HEK293 (cell line): ENCODE results near the gene CNGB1.

Experiments
- CTCF ChIA-PET: fragments of 350-600 bp; formaldehyde crosslinking; extraction: SDS; loops from one replicate; lab custom pipeline; 2021; ENCODE audit warnings: antibody characterized with exemption; lab: Yijun Ruan, JAX
- POLR2A ChIA-PET: fragments of 300-600 bp; formaldehyde crosslinking; extraction: SDS; loops from one replicate; lab custom pipeline; 2020; ENCODE audit warnings: antibody characterized with exemption, inconsistent platforms; lab: Yijun Ruan, JAX
- H3K27ac ChIP-seq: fragments of 200-500 bp; sonication (Bioruptor generic); 2 replicates; pipeline ENCODE4 v1.5.1; 2014; ENCODE audit warnings: low read depth, low read length, control low read depth, inconsistent platforms; ENCODE audit errors: extremely low read depth
- H3K36me3 ChIP-seq, 2 experiments: fragments of 200-500 bp in 1 of 2; sonication (Bioruptor generic) in 1 of 2; 1 replicate in 1 of 2; 2 replicates in 1 of 2; pipeline ENCODE4 v1.5.1; 2014 to 2017; ENCODE audit warnings: inconsistent platforms in 2 of 2, low read length in 2 of 2; ENCODE audit not compliant: control insufficient read depth in 2 of 2, insufficient read depth in 1 of 2
- H3K4me1 ChIP-seq: fragments of 200-500 bp; sonication (Bioruptor generic); 2 replicates; pipeline ENCODE4 v1.5.1; 2014; ENCODE audit warnings: mild to moderate bottlenecking, low read length, inconsistent platforms; ENCODE audit not compliant: control insufficient read depth, insufficient read depth
- H3K4me3 ChIP-seq: 2 replicates; pipeline ENCODE4 v1.5.1; 2011; ENCODE audit warnings: low read depth, mild to moderate bottlenecking, control low read depth, low read length, moderate library complexity
- H3K9me3 ChIP-seq: fragments of 200-500 bp; sonication (Bioruptor generic); 2 replicates; pipeline ENCODE4 v1.5.1; 2014; ENCODE audit warnings: low read depth, low read length, inconsistent platforms; ENCODE audit not compliant: control insufficient read depth, insufficient read depth
- GLIS2 ChIP-seq: fragments of 450-650 bp; formaldehyde crosslinking; IDR thresholded peaks from 2 replicates; pipeline ENCODE4 v1.5.1; 2016; ENCODE audit warnings: missing biosample characterization, missing genetic modification characterization
- HOXD13 ChIP-seq: sonication (generic); formaldehyde crosslinking; IDR thresholded peaks from 2 replicates; pipeline ENCODE4 v1.8.0; 2022; ENCODE audit warnings: missing genetic modification reagents, borderline replicate concordance
- KLF7 ChIP-seq: fragments of 450-650 bp; formaldehyde crosslinking; IDR thresholded peaks from 2 replicates; pipeline ENCODE4 v1.5.1; 2016; ENCODE audit warnings: missing biosample characterization, missing genetic modification characterization, borderline replicate concordance
- TCF7L2 ChIP-seq: IDR thresholded peaks from 2 replicates; pipeline ENCODE4 v1.6.1; 2011; ENCODE audit warnings: low read depth, mild to moderate bottlenecking, inconsistent platforms, low read length, moderate library complexity, borderline replicate concordance
- TRIM28 ChIP-seq: IDR thresholded peaks from 2 replicates; pipeline ENCODE4 v1.6.1; 2011; ENCODE audit warnings: low read length, control low read depth, borderline replicate concordance
- ZBTB10 ChIP-seq: fragments of 450-650 bp; formaldehyde crosslinking; IDR thresholded peaks from 2 replicates; pipeline ENCODE4 v1.5.1; 2016; ENCODE audit warnings: missing biosample characterization, missing genetic modification characterization
- ZNF114 ChIP-seq: fragments of 450-650 bp; formaldehyde crosslinking; IDR thresholded peaks from 2 replicates; pipeline ENCODE4 v1.5.0; 2017; ENCODE audit warnings: missing biosample characterization, missing genetic modification characterization
- ZNF148 ChIP-seq: fragments of 450-650 bp; formaldehyde crosslinking; IDR thresholded peaks from 2 replicates; pipeline ENCODE4 v1.5.0; 2017; ENCODE audit warnings: missing biosample characterization, missing genetic modification characterization, borderline replicate concordance
- ZNF266 ChIP-seq: fragments of 450-650 bp; formaldehyde crosslinking; IDR thresholded peaks from 2 replicates; pipeline ENCODE4 v1.5.1; 2016; ENCODE audit warnings: missing biosample characterization, missing genetic modification characterization, low read depth
- ZNF658 ChIP-seq: fragments of 450-650 bp; formaldehyde crosslinking; IDR thresholded peaks from 2 replicates; pipeline ENCODE4; 2016; ENCODE audit warnings: missing biosample characterization, missing genetic modification characterization
- TF ChIP-seq, protein P1 (sequence below): fragments of 450-650 bp; formaldehyde crosslinking; IDR thresholded peaks from 2 replicates; pipeline ENCODE4 v1.5.1; 2017; ENCODE audit warnings: missing biosample characterization, missing genetic modification characterization
- TF ChIP-seq, protein P2 (sequence below): fragments of 450-650 bp; formaldehyde crosslinking; IDR thresholded peaks from 2 replicates; pipeline ENCODE4 v1.5.1; 2017; ENCODE audit warnings: missing biosample characterization, missing genetic modification characterization
- TF ChIP-seq, protein P3 (sequence below): fragments of 450-650 bp; formaldehyde crosslinking; optimal IDR thresholded peaks from 2 replicates; pipeline ENCODE3; 2016; ENCODE audit warnings: missing biosample characterization, mild to moderate bottlenecking, missing genetic modification characterization

The CNGB1 gene

GRCh38 chr16:57908409-57908987, 62.4 kb downstream of the CNGB1 start:
- Histone ChIP-seq H3K4me3 (no peak overlapping the region), H3K36me3 (no peaks in the 10 kb centered on the region), H3K4me1 (no peaks in the 10 kb centered on the region), H3K9me3 (no peaks in the 10 kb centered on the region), H3K27ac (no peak overlapping the region)
- TF ChIP-seq ZNF658: no peak
- TF ChIP-seq ZNF266: no peak
- TF ChIP-seq, protein P1, sequence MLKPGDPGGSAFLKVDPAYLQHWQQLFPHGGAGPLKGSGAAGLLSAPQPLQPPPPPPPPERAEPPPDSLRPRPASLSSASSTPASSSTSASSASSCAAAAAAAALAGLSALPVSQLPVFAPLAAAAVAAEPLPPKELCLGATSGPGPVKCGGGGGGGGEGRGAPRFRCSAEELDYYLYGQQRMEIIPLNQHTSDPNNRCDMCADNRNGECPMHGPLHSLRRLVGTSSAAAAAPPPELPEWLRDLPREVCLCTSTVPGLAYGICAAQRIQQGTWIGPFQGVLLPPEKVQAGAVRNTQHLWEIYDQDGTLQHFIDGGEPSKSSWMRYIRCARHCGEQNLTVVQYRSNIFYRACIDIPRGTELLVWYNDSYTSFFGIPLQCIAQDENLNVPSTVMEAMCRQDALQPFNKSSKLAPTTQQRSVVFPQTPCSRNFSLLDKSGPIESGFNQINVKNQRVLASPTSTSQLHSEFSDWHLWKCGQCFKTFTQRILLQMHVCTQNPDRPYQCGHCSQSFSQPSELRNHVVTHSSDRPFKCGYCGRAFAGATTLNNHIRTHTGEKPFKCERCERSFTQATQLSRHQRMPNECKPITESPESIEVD: no peak
- TF ChIP-seq GLIS2: no peak
- no peak for TF ChIP-seq TCF7L2
- no peak for TF ChIP-seq ZNF148 (tag by site-specific recombination)
- TF ChIP-seq TRIM28: no peak
- no peak for TF ChIP-seq ZBTB10 (tag by site-specific recombination)
- no peak for TF ChIP-seq HOXD13 (CRISPR knock-in tag)
- no peak for TF ChIP-seq ZNF114 (tag by site-specific recombination)
- no peak for TF ChIP-seq KLF7 (tag by site-specific recombination)
- TF ChIP-seq, protein P2, sequence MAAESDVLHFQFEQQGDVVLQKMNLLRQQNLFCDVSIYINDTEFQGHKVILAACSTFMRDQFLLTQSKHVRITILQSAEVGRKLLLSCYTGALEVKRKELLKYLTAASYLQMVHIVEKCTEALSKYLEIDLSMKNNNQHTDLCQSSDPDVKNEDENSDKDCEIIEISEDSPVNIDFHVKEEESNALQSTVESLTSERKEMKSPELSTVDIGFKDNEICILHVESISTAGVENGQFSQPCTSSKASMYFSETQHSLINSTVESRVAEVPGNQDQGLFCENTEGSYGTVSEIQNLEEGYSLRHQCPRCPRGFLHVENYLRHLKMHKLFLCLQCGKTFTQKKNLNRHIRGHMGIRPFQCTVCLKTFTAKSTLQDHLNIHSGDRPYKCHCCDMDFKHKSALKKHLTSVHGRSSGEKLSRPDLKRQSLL (tag by site-specific recombination): no peak
- TF ChIP-seq, protein P3, sequence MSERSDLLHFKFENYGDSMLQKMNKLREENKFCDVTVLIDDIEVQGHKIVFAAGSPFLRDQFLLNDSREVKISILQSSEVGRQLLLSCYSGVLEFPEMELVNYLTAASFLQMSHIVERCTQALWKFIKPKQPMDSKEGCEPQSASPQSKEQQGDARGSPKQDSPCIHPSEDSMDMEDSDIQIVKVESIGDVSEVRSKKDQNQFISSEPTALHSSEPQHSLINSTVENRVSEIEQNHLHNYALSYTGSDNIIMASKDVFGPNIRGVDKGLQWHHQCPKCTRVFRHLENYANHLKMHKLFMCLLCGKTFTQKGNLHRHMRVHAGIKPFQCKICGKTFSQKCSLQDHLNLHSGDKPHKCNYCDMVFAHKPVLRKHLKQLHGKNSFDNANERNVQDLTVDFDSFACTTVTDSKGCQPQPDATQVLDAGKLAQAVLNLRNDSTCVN (tag by site-specific recombination): no peak
- ChIA-PET CTCF (interaction anchor here (0.7 to 0.8 kb wide), 2 partner anchors 31 to 32 kb away, joined by 3 read pairs; no protein-coding TSS in a partner anchor), POLR2A (no interaction called here)
